HepG2 (cell line): Measurements from ENCODE around the gene CBX2. TPM values are rescaled to one million over a fixed set of nuclear protein-coding genes. Genes with fewer than 3 reads are reported as not detected.

Experiments
- BCL3 ChIP-seq: sonication (generic); formaldehyde crosslinking; IDR thresholded peaks from 2 replicates; pipeline ENCODE4 v1.5.1; 2020; ENCODE audit warnings: mild to moderate bottlenecking, missing genetic modification reagents, moderate library complexity
- BHLHE40 ChIP-seq: IDR thresholded peaks from 2 replicates; pipeline ENCODE4 v1.6.1; 2011; ENCODE audit warnings: low read length, improper control_type of control experiment
- CCDC6 ChIP-seq: sonication (generic); formaldehyde crosslinking; IDR thresholded peaks from 2 replicates; pipeline ENCODE4 v1.8.1; 2022; ENCODE audit warnings: mild to moderate bottlenecking, missing genetic modification reagents, moderate library complexity
- ERF ChIP-seq: IDR thresholded peaks from 2 replicates; pipeline ENCODE4 v1.6.1; 2018; ENCODE audit warnings: missing biosample characterization, missing genetic modification reagents
- NBN ChIP-seq: fragments of 450-650 bp; conservative IDR thresholded peaks from 2 replicates; pipeline ENCODE4 v1.6.1; 2017
- NFYC ChIP-seq: IDR thresholded peaks from 2 replicates; pipeline ENCODE4 v1.6.1; 2016; ENCODE audit warnings: missing genetic modification reagents, missing compliant biosample characterization
- PBX3 ChIP-seq: sonication (generic); formaldehyde crosslinking; IDR thresholded peaks from 2 replicates; pipeline ENCODE4 v1.8.1; 2023; ENCODE audit warnings: missing genetic modification reagents, inconsistent platforms, borderline replicate concordance
- SMARCC2 ChIP-seq: fragments of 450-650 bp; IDR thresholded peaks from 2 replicates; pipeline ENCODE4 v1.6.1; 2017; ENCODE audit warnings: antibody characterized with exemption, mild to moderate bottlenecking
- SUZ12 ChIP-seq: fragments of 150-350 bp; IDR thresholded peaks from 2 replicates; pipeline ENCODE4 v1.6.1; 2014; ENCODE audit warnings: low read depth, low read length
- THAP9 ChIP-seq: sonication (generic); formaldehyde crosslinking; IDR thresholded peaks from 2 replicates; pipeline ENCODE4; 2020; ENCODE audit warnings: missing genetic modification reagents, mild to moderate bottlenecking, borderline replicate concordance
- ZBTB7A ChIP-seq: sonication (generic); formaldehyde crosslinking; IDR thresholded peaks from 2 replicates; pipeline ENCODE4 v1.8.0; 2022; ENCODE audit warnings: mild to moderate bottlenecking, missing genetic modification reagents
- ZBTB7B ChIP-seq: sonication (generic); formaldehyde crosslinking; IDR thresholded peaks from 2 replicates; pipeline ENCODE4 v1.4.0; 2020; ENCODE audit warnings: missing genetic modification reagents
- ZNF136 ChIP-seq: sonication (generic); formaldehyde crosslinking; IDR thresholded peaks from 2 replicates; pipeline ENCODE4 v1.8.1; 2022; ENCODE audit warnings: low read depth, mild to moderate bottlenecking, moderate library complexity, missing genetic modification reagents
- ZNF143 ChIP-seq: sonication (generic); formaldehyde crosslinking; IDR thresholded peaks from 2 replicates; pipeline ENCODE4 v1.4.0; 2020; ENCODE audit warnings: missing genetic modification reagents
- ZNF275 ChIP-seq: sonication (generic); formaldehyde crosslinking; IDR thresholded peaks from 2 replicates; pipeline ENCODE4 v1.8.0; 2022; ENCODE audit warnings: missing genetic modification reagents, mild to moderate bottlenecking, inconsistent platforms, borderline replicate concordance
- ZNF550 ChIP-seq: sonication (generic); formaldehyde crosslinking; IDR thresholded peaks from 2 replicates; pipeline ENCODE4 v1.4.0; 2020; ENCODE audit warnings: mild to moderate bottlenecking, missing genetic modification reagents, borderline replicate concordance
- ZNF710 ChIP-seq: sonication (generic); formaldehyde crosslinking; IDR thresholded peaks from 2 replicates; pipeline ENCODE4 v1.5.0; 2020; ENCODE audit warnings: mild to moderate bottlenecking, missing genetic modification reagents, borderline replicate concordance
- ZNF792 ChIP-seq: IDR thresholded peaks from 2 replicates; pipeline ENCODE4 v1.6.1; 2016
- polyA plus RNA-seq, 8 experiments: library from polyadenylated mRNA; depleted of rRNA in 3 of 8; stranded (reverse) in 7 of 8; unstranded in 1 of 8; fragments of >200 nt; fragmentation: Illumina TruSeq in 4 of 8; extraction: Trizol in 4 of 8; gene quantifications; 2 replicates each; pipeline versions ENCODE4 v1.2.1 to v1.2.3, GENCODE V29; 2011 to 2016; ENCODE audit warnings: low read depth in 4 of 8, missing spikeins in 1 of 8, mixed read lengths in 1 of 8; ENCODE audit not compliant: insufficient read depth in 1 of 8
- total RNA-seq, 5 experiments: library from RNA; depleted of rRNA; stranded (reverse); fragments of >200 nt; fragmentation: Illumina TruSeq; extraction: Trizol; gene quantifications; 2 replicates each; pipeline ENCODE4 v1.2.3, GENCODE V29; 2016; ENCODE audit warnings: low read depth in 1 of 5
- TF ChIP-seq, protein P1 (sequence below): sonication (generic); formaldehyde crosslinking; IDR thresholded peaks from 2 replicates; pipeline ENCODE4 v1.8.0; 2022; ENCODE audit warnings: missing genetic modification reagents, low read depth, mild to moderate bottlenecking, borderline replicate concordance

The CBX2 gene
- total and polyA plus RNA-seq, 2 of the 13 experiments (the other 11 are each of a cell fraction or from before 2014, with no cell fraction given) = 14.5 to 31.1 TPM

DNA sequence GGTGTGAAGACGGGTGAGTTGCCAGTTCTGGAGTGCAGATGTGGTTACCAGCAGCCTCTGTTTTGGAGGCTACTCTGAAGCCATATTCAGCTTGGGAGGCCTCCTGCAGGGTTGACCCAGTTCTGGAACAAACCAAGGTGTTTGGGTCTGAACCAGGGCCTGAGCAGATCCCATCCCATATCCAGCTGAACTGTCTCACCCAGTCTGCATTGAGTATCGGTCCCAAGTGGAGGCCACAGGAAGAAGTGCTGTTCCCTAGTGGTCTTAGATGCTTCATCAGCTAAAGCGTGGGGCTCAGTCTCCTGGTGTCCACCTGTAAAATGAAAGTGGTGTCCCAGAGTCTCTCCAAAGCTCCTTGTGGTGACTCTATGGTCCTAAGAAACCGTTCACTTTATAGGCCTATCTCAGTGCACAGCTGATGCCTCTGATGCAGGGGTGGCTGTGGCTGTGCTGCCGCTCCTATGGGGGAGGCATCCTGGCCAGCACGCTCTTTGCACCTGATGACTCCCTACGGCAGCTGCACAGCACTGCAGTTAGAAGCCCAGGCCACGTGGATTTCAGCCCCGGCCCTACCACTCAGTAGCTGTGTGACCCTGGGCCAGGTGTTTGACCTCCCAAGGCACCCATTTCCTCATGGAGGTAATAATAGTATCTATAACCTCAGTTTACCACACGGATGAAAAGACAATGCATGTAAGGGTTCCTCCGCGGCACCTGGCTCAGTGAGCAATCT, 40.2 kb downstream of the CBX2 start (continued):
- TF ChIP-seq ZNF710 = no peak
- TF ChIP-seq SMARCC2 = no peak
- TF ChIP-seq THAP9 (CRISPR knock-in tag) = no peak; the same call in 1 of the 2 replicates
- TF ChIP-seq ZNF275 (CRISPR knock-in tag) = no peak
- TF ChIP-seq, protein P1, sequence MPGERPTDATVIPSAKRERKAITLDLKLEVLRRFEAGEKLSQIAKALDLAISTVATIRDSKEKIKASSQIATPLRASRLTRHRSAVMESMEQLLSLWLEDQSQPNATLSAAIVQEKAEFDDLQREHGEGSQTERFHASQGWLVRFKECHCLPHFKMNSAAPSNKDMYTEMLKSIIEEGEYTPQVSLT = no peak
- no peak for TF ChIP-seq ZNF550
- no peak for TF ChIP-seq ZNF143 (CRISPR knock-in tag)
- TF ChIP-seq ZBTB7B (CRISPR knock-in tag) = peak; percentile 56; the same call in 1 of the 2 replicates
- TF ChIP-seq CCDC6 (CRISPR knock-in tag) = peak; percentile 53; the same call in 1 of the 2 replicates
- TF ChIP-seq ZNF792 (CRISPR knock-in tag) = peak; percentile 80; the same call in 1 of the 2 replicates
- TF ChIP-seq NBN = no peak
- TF ChIP-seq ZBTB7A = peak; percentile 71; the same call in 1 of the 2 replicates
- no peak for TF ChIP-seq PBX3
- no peak for TF ChIP-seq ZNF136 (CRISPR knock-in tag)
- TF ChIP-seq NFYC (CRISPR knock-in tag) = peak; percentile 15; the same call in 1 of the 2 replicates
- TF ChIP-seq BHLHE40 = 0 out of 2 replicates have a peak, but pooled peaks have one; percentile 35
- TF ChIP-seq ERF (CRISPR knock-in tag) = peak; percentile 65
- TF ChIP-seq SUZ12 = no peak
- TF ChIP-seq BCL3 = peak; percentile 83; the same call in 1 of the 2 replicates
